COLO668 (cell line): ENCODE measurements around the gene CYP1B1.
"Not testable (repeated sequence)": the region's sequence is repeated elsewhere in the genome, so short reads cannot be mapped to it uniquely, and the experiment has no call there.

Source experiments
- DNase-seq: peaks from one replicate; lab custom pipeline; 2025; ENCODE audit not compliant: unreplicated experiment; lab: John Stamatoyannopoulos, UW

The CYP1B1 gene

DNA sequence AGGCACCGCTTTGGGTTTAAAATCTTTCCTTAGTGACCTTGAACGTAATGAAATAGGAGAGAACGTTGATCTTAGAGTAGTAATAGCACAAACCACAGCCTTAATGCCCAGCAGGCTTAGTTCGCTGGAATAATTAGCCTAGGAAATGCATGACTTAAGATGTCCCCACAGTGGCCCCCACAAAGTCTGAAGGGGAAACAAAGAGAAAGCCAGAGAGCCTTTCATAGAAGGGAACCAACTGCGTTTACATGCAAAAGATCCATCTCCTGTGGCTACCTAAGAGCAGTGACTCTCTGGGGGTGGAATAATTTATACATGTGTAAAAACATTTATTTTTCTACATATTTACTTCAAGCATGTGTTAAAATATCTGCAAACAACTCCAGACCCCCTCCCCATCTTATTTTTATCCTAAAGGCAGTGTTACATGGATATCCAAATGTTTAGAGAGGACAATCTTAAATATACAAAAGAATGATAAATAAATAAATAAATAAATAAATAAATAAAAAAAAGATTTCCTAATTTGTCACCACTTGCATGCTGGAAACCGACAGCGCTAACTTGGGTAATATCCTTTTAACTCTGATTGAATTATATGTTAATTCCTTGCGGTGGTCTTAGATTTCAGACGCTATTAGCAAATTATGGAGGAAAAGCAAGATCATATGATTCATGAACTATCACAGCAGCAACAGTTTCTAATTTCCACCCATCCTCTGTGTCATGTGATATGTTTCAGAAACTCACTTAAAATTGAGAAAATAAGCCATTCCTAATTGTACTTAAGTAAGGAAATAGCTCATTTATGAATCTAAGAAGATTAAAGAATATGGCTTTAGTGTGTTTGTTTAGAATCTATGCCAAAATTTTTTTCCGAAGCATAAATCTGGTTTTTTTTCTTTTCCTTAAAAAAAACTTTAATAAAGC lies 23.4 kb upstream of the CYP1B1 start:
- no peak for DNase-seq

DNA sequence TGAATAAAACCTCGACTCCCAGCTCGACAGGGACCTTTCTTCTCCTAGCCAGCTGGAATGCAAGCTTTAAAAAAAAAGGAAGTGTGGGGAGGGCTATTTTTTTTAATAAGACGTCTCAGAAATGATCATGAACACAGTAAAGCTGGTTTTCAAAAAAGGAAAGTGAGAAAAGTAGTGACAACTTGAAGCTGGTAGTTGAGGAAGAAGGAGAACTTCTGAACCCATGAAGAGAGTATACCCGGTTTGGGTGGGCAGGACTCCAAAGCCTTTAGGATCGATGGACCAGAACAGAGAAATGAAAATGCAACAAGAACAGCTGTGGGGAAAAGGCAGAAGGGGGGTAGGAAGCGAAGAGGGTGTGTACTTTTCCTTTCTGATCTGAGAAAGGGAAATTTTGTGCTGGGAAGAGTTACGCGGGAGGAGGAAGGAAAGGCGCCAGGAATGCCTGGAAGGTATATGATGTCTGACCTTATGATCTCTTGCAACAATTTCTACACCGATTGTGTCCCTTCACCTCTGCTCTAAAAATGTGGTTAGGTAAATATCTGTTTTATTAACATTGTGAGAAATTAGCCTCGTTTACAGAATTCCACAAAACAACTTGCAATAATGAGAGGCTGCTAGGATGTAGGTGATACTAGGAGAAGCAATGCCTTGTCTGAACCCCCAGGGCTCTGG lies 22.6 kb upstream of the CYP1B1 start:
- DNase-seq: no peak

DNA sequence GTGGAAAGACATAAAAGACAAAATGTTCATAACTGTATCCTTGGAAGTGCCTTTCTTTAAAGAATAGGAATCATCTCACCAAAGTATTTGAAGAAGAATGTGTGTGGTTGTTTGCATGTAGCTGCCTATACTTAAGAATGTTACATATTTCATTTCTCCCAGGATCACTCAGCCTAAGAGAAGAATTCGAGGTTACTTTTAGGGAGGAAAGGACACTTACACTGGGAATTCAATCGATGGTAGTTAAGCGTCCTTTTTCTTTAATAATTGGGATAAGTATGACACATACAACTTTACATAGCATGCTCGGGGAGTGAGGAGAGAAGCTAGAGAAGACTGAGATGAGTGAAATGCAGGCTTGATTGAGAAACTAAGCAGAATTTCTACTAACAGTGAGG lies 22.0 kb upstream of the CYP1B1 start:
- no peak for DNase-seq

DNA sequence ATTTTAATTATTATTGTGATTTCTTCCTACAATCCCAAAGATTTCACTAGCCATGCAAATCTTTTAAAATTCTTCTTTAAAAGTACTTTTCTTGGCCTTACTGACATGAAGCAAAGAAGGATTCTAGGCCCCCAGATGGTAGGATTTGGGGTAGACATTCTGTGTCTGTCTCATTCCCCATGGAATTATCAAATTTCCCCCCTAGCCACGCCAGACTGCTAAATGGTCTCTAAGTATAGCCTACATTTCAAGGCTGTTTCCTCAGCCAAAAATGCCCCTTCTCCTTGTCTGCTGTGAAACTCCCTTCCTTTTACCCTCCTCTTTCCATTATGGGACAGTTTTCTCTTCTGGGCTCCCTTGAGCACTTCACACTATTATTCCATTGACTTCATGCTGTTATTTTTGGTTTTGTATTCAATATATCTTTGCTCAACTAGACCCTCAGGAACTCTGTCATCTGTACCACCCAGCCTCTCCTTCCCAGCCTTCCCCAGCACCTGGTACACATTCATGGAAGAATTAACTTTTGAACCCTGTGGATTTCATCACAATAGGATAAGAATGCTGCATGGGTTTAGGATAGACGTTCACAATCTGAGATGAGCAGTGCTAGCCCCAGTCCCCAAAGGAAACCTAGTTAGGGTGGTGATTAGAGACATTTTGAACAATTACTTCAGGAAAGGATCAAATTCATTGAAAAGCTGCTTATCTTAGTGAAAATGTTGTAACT lies 21.5 kb upstream of the CYP1B1 start:
- DNase-seq: no peak

DNA sequence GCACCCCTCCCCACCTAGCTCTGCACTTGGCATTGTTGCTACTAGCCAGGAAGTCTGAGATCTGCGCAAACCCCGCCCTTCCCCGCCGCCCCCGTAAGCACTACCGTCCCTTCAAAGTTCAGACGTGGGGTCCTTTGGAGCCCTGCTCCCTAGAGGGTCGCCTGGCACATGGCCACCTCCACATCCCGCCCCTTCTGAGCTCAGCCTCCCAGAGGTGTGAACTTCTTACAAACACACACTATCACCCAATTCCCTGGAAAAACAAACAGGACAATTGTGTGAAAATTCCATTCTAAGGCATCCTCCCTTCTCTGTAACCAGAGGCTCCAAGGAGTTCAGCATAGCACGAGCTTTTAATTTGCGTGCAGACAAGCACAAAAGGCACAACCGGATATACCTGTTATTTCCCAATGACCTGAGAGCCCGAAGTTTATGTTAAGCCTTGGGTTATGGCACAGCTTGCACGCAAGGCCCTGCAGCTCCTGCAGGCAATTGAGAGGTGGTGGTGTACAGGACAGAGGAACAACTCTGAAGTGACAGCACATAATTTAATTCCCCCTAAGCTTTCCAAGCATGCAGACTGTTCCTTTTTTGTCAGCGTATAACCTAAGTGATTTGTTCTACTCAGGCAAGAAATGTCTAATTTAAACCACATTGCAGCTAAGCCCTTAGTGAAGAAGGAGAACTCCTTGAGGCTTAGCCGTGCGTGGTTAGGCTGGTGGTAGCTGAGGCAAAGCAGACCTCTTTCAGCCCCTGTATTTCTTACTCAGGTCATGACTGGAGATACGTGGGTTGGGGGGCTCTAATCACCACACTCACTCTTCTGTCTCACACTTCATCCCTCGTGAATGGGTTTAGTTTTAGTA lies 20.3 kb upstream of the CYP1B1 start:
- DNase-seq: no peak

DNA sequence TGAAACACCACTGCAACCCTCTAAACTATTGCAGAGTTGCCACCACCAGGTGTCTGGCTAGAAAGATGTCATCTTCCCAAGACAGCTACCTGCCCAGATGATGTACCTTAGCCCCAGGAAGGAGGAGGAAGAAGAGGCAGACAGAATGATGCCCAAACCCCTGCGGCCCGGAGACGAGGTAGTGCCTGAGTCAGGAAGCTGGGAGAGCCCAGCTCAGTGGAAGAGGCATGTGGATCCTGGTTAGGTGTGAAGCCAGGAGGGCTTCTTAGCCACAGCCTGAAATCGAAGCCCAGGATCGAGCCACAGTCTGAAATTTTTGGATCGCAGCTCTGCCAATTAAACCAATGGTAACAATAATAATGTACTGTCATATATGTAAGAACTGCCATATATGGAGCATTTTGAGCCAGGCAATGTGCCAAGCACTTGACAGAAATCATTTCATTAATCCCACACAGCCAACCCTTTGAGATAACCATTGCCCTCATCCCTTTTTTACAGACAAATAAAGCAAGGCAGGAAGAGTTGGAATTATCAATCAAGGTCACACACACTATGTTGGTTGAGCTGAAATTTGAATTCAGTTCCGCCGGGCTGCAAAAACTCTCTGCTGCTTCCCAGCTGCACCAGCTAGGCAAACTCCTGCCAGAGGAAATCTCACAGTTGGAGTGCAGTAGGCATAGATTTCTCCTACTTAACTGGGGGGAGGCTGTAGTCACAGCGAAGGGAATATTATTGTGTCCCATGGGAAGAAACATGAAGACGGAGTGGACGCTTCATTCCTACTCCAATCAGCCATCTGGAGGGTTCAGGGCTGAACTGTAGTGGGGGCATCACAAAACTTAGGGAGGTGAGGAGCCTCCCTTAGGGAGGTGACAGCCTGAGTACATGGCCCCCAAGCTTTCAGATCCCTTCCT lies 19.4 kb upstream of the CYP1B1 start:
- no peak for DNase-seq

DNA sequence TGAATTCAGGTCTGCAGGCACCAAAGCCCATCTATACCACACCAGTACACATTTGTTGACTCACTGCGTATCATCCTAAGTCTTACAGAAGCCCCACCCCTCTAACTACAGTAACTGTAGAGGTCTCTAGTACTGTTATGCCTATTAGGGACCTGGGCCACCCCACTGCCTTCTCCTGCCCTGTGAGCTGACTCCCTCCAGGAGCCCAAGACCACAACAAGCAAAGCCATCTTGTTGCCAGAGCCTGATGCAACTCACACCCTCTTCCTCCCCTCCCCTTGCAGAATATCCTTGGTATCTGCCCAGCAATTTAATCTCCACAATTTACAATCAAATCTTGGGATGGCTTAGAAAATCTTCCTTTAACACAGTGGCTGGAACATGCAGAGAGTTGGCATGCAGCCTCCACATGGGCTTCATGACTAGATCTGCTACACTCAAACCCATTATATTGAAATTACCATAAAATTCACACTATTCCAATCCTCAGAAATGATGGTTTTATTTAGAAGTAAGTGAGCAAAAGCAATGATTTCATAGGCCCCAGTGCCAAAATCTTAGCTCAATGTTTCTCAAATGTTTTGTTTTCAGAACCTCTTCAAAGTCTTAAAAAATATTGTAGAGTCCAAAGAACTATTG lies 17.7 kb upstream of the CYP1B1 start:
- no peak for DNase-seq

DNA sequence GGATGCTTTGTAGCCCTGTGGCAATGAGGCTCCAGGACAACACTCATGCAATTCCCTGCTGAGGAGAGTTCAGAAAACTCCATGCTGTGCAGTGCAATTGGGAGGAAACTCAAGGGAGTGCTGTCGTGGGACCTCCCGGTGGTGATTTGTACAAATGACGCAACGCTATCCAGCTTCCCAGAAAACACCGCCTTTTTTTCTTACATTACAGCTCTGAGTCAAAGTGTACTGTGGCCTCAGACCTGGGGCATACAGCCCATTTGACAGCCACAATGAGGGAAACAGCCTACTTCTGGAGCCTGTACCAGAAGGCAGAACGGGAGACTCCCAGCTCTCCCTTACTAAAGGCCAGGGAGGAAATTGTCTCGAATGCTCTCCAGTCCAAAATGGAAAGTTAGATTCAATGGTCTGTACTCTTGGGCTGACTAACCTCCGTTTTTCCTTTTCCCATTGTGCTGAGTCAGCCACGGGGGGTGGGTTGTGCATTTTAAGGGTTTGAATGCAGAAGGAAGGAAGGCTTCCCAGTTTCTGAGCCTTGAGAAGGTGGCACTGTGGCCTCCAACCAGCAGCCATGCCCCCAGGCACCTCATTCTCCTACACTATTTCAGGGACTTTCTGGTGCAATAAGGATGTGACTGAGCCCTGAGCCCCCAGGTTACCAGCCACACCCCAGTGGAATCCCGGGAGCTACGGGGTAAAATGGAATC lies 16.4 kb upstream of the CYP1B1 start:
- DNase-seq: no peak

DNA sequence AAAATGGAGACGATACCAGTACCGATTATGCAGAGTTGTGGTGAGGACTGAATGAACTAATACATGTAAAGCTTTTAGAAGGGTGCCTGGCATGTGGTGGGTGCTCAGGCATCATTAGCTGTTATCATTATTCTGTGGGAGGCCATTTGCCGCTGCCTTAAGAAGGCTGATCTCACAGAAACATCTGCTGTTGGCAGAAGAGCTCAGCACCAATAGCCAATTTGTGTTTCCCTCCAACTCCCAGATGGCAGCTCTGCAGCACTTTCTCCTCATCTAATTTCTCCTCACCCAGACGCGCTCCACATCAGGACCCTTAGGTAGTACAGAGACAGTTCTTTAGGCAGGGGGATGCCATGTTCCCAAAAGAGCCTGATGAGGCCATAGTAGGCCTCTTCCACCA lies 15.8 kb upstream of the CYP1B1 start:
- DNase-seq: no peak

DNA sequence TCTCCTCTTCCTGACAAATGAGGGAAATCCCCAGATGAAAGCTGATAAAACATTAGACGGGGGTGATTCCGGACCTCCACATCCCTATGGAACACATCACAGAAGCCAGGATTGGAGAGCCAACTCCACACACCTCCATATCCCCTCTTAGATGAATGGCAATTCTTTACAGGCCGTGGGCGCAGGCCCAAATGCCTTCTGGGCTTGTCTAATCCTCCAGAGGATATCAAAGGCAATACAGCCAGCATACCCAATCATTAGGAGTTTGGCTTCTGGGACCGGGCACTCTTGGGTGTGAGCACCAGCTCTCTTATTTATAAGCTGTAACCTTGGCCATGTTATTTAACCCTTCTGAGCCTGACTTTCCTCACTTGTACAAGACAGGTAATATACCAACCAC lies 15.0 kb upstream of the CYP1B1 start:
- no peak for DNase-seq

DNA sequence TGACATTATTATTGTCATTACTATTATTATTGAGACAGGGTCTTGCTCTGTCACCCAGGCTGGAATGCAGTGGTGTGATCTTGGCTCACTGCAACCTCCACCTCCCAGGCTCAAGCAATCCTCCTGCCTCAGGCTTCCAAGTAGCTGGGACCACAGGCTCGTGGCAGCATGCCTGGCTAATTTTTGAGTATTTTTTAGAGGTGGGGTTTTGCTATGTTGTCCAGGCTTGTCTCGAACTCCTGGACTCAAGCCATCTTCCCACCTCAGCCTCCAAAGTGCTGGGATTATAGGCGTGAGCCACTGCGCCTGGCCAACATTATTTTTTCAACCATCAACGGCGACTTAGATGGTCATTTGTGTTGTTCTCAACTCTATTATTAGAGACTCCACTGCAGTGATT lies 14.3 kb upstream of the CYP1B1 start:
- DNase-seq: not testable (repeated sequence)

DNA sequence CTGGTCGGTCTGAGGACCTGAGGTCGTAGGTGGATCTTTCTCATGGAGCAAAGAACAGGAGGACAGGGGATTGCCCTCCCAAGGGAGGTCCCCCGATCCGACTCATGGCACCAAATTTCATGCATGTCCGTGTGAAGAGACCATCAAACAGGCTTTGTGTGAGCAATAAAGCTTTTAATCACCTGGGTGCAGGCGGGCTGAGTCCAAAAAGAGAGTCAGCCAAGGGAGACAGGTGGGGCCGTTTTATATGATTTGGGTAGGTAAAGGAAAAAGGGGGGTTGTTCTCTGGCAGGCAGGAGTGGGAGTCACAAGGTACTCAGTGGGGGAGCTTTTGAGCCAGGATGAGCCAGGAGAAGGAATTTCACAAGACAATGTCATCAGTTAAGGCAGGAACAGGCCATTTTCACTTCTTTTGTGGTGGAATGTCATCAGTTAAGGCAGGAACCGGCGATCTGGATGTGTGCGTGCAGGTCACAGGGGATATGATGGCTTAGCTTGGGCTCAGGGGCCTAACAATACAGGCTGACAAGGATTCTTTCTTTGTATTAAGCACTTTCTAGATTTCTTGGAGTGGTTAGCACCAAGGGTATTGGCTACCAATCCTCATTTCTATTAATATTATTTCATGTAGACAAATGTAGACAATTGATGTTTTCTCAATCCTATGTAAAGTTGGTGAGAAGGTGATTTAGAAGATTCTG lies 10.2 kb upstream of the CYP1B1 start:
- DNase-seq: not testable (repeated sequence)

DNA sequence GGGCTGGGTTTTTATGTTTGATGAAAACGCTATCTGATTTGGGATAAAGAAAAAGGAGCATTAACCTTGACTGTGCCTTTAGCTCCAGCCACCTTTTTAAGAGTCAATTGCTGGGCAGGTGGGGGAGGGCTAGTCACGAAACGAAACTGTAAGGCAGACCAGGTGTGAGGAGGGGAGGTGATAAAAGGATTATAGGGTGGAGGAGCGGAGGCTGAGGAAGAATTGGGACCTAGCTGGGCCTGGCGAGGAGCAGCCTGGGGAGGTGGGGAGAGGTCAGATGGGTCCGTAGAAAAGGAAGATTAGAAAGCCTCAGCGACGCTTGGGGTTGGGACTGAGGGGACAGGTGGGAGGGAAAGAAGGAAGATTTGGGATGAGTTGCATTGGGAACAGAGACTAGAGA lies 8.6 kb upstream of the CYP1B1 start:
- DNase-seq: not testable (repeated sequence)

DNA sequence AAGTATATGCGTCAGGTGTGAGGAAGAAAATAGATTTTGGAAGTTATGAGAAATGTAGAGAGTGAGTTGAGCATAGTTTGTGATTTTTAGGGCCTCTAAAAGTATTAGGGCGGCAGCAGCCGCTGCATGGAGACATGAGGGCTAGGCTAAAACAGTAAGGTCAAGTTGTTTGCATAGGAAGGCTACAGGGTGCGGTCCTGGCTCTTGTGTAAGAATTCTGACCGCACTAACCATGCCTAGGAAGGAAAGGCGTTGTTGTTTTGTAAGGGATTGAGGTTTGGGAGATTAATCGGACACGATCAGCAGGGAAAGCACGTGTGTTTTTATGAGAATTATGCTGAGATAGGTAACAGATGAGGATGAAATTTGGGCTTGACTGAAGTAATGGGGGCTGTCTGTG lies 6.8 kb upstream of the CYP1B1 start:
- not testable (repeated sequence) for DNase-seq

DNA sequence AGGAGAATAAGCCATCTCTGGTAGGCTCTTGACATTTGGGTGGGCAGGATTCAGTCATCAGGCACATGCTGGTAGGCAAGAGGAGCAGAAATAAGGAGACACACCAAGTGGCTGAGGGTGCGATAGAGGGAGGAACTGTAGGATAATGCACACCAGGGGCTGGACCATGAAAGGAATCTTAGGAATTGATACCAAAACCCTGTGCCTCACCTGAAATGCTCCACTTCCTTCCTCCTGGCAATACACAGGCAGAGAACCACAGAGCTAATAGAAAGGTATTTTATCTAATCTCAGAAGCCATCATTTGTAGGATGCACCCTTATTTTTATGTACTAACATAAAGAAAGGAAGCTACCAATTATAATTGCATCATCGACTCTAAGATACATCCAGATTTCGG lies 4.4 kb upstream of the CYP1B1 start:
- no peak for DNase-seq

DNA sequence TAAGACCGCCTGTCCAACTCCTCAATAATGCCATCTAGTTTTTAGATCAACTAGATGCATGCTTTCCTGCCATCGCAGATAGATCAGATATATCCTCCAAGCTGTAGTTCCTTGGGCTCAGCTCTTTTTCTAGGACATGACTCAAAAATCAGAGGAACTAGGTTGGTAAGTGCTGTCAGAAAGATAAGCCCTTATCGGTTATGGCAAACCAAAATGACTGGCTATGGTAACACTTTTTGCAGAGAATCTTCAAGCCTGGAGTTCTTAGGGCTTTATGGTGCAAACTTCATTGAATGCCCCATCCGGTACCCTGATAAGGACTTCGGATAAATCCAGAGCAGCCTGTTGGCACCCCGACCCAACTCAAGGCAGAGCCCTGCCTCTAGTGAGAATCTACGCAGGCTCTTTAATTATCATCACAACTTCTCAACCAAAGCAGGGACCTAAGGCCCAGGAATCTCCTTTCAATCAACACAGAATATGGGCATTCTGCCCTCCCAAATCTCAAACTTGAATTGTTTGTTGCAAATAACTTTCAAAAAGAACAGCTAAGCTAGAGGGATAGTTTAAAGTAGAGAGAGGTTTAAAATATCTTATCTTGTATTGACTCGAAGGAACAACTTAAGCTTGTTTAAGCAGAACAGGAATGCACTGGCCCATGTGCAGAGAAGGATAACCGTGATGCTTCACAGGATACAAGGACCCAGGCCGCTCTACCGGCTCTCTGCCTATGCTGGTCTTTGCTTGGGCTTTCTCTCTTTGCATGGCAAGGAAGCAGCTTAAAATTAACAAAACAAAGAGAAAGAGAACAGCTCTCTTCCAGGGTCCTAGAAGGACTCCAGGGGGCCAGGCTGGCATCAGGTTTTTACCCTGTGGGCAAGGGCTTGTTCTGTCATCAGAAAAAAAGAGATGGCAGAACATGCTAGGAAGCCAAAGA lies 3.4 kb upstream of the CYP1B1 start:
- no peak for DNase-seq

DNA sequence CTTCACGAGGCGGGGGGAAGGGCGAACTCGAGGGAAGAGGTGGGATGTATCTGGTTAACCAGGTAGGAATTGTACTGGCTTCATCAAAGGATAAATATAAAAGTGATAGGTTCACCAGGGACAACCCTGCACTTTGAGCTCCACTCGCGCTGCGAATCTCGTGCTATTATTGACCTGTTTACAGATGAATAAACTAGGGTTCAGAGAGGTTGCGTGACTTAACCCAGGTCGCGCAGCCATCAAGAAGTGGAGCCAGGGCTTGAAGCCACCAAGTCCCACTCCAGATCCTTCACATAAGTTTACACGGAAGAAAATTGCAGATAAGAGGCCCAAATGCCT lies 1.4 kb upstream of the CYP1B1 start:
- DNase-seq: no peak
